WTC11 (cell line): ENCODE data around the gene NT5C1A. TPM values are rescaled to one million over a fixed set of nuclear protein-coding genes. Genes with fewer than 3 reads are reported as not detected.
A peak's percentile ranks its signal among the peaks of the same experiment; 100 is the strongest.

ENCODE experiments used
- CREB1 ChIP-seq: sonication (generic); formaldehyde crosslinking; IDR thresholded peaks from 2 replicates; pipeline ENCODE4 v1.8.0; 2023; ENCODE audit warnings: mild to moderate bottlenecking, missing genetic modification reagents
- CTCF ChIP-seq: fragments of 200-600 bp; IDR thresholded peaks from 2 replicates; pipeline ENCODE4 v1.8.0; 2022; ENCODE audit warnings: antibody characterized with exemption
- E2F4 ChIP-seq: sonication (generic); formaldehyde crosslinking; IDR thresholded peaks from 2 replicates; pipeline ENCODE4 v1.8.1; 2022; ENCODE audit warnings: low read depth, mild to moderate bottlenecking, moderate library complexity, missing genetic modification reagents, borderline replicate concordance
- E2F5 ChIP-seq: sonication (generic); formaldehyde crosslinking; IDR thresholded peaks from 2 replicates; pipeline ENCODE4 v1.8.1; 2022; ENCODE audit warnings: mild to moderate bottlenecking, moderate library complexity, missing genetic modification reagents
- ERG ChIP-seq: fragments of 250-450 bp; sonication (Bioruptor Pico); IDR thresholded peaks from 2 replicates; pipeline ENCODE4 v1.8.0; 2021; ENCODE audit warnings: mild to moderate bottlenecking
- FOXP1 ChIP-seq: sonication (generic); formaldehyde crosslinking; IDR thresholded peaks from 2 replicates; pipeline ENCODE4 v1.8.0; 2022; ENCODE audit warnings: missing genetic modification reagents, mild to moderate bottlenecking, moderate library complexity, borderline replicate concordance
- GRHL2 ChIP-seq: fragments of 250-450 bp; sonication (Bioruptor Pico); IDR thresholded peaks from 2 replicates; pipeline ENCODE4 v1.8.0; 2022; ENCODE audit warnings: mild to moderate bottlenecking, moderate library complexity; ENCODE audit not compliant: insufficient replicate concordance, severe bottlenecking
- IRF2 ChIP-seq: sonication (generic); formaldehyde crosslinking; IDR thresholded peaks from 2 replicates; pipeline ENCODE4 v1.8.0; 2022; ENCODE audit warnings: low read depth, missing genetic modification reagents, borderline replicate concordance
- MAX ChIP-seq: sonication (generic); formaldehyde crosslinking; IDR thresholded peaks from 2 replicates; pipeline ENCODE4 v1.8.0; 2022; ENCODE audit warnings: mild to moderate bottlenecking, missing genetic modification reagents
- MLX ChIP-seq: sonication (generic); formaldehyde crosslinking; IDR thresholded peaks from 2 replicates; pipeline ENCODE4 v1.8.1; 2023; ENCODE audit warnings: mild to moderate bottlenecking, missing genetic modification reagents, moderate library complexity
- STAT6 ChIP-seq: sonication (generic); formaldehyde crosslinking; conservative IDR thresholded peaks from 2 replicates; pipeline ENCODE4 v1.8.1; 2023; ENCODE audit warnings: mild to moderate bottlenecking, low read depth, missing genetic modification reagents, moderate library complexity
- USF2 ChIP-seq: sonication (generic); formaldehyde crosslinking; IDR thresholded peaks from 2 replicates; pipeline ENCODE4 v1.8.1; 2023; ENCODE audit warnings: mild to moderate bottlenecking, missing genetic modification reagents, moderate library complexity
- ZNF263 ChIP-seq: sonication (generic); formaldehyde crosslinking; IDR thresholded peaks from 2 replicates; pipeline ENCODE4 v1.8.1; 2022; ENCODE audit warnings: low read depth, mild to moderate bottlenecking, moderate library complexity, missing genetic modification reagents
- ZNF416 ChIP-seq: fragments of 250-450 bp; sonication (Bioruptor Pico); IDR thresholded peaks from 2 replicates; pipeline ENCODE4 v1.9.0; 2021; ENCODE audit warnings: mild to moderate bottlenecking, inconsistent platforms
- ZNF425 ChIP-seq: fragments of 250-450 bp; sonication (Bioruptor Pico); conservative IDR thresholded peaks from 2 replicates; pipeline ENCODE4 v1.9.0; 2021; ENCODE audit warnings: mild to moderate bottlenecking
- total RNA-seq: library from RNA; stranded (reverse); gene quantifications from 3 replicates; pipeline ENCODE4 v1.2.3, GENCODE V29; 2021

NT5C1A gene
- total RNA-seq, 1 experiment from 2014 or later, result not detected

- TF ChIP-seq IRF2 (CRISPR knock-in tag) (no peak), E2F4 (CRISPR knock-in tag) (no peak), FOXP1 (CRISPR knock-in tag) (peak; percentile 27; the same call in 1 of the 2 replicates), MLX (CRISPR knock-in tag) (no peak), ZNF425 (CRISPR knock-in tag) (no peak), ZNF416 (CRISPR knock-in tag) (no peak), MAX (peak; percentile 66), ZNF263 (peak; percentile 80; the same call in 1 of the 2 replicates), USF2 (CRISPR knock-in tag) (no peak), STAT6 (CRISPR knock-in tag) (no peak), CTCF (no peak), CREB1 (CRISPR knock-in tag) (no peak), E2F5 (CRISPR knock-in tag) (no peak), GRHL2 (CRISPR knock-in tag) (no peak), ERG (CRISPR knock-in tag) (no peak)
Observed at GRCh38 chr1:39646232-39647081, 25.4 kb downstream of the NT5C1A start (continued).
